H54 (cell line): ENCODE measurements around the gene YAF2.

Experiments used
- DNase-seq: peaks from one replicate; pipeline ENCODE4 v3.0.0; 2011; ENCODE audit warnings: low spot score, mixed read lengths; ENCODE audit not compliant: insufficient read length
- FAIRE-seq: peaks from 3 replicates; lab custom pipeline; 2011; peaks lifted over from hg19 to GRCh38; lab: Jason Lieb, UNC
- POLR2A ChIP-seq: IDR thresholded peaks from 2 replicates; pipeline ENCODE4 v1.6.1; 2011; ENCODE audit warnings: low read depth, mild to moderate bottlenecking, low read length

Gene YAF2

GRCh38 chr12:42167711-42168110, 70.3 kb downstream of the YAF2 start:
- no peak for TF ChIP-seq POLR2A
- FAIRE-seq (no peak), DNase-seq (no peak)

GRCh38 chr12:42166501-42166900, 71.5 kb downstream of the YAF2 start:
- DNase-seq (no peak), FAIRE-seq (no peak)
- TF ChIP-seq POLR2A: no peak

- no peak for DNase-seq
- peak; percentile 50 for FAIRE-seq
- TF ChIP-seq POLR2A: no peak
Measured at GRCh38 chr12:42163913-42164312, 74.1 kb downstream of the YAF2 start.

GRCh38 chr12:42162965-42163364, 75.1 kb downstream of the YAF2 start:
- no peak for TF ChIP-seq POLR2A
- FAIRE-seq: peak; percentile 57

GRCh38 chr12:42162193-42162592, 75.9 kb downstream of the YAF2 start:
- no peak for DNase-seq
- TF ChIP-seq POLR2A: no peak
- peak; percentile 84 for FAIRE-seq

More at GRCh38 chr12:42162965-42163364, 75.1 kb downstream of the YAF2 start:
- DNase-seq: no peak

GRCh38 chr12:42161529-42161928, 76.5 kb downstream of the YAF2 start:
- no peak for TF ChIP-seq POLR2A
- FAIRE-seq: no peak
- no peak for DNase-seq

GRCh38 chr12:42156232-42156631, 81.8 kb downstream of the YAF2 start:
- FAIRE-seq (no peak), DNase-seq (no peak)
- no peak for TF ChIP-seq POLR2A

- no peak for TF ChIP-seq POLR2A
- FAIRE-seq: no peak
- no peak for DNase-seq
Measured at GRCh38 chr12:42145552-42146215, 92.4 kb downstream of the YAF2 start.

GRCh38 chr12:42145197-42145549, 92.9 kb downstream of the YAF2 start:
- FAIRE-seq: peak; percentile 75
- TF ChIP-seq POLR2A: no peak
- DNase-seq: no peak

- DNase-seq: peak; percentile 88
- peak; percentile 86 for FAIRE-seq
- peak; percentile 65; the same call in 1 of the 2 replicates for TF ChIP-seq POLR2A
Measured at GRCh38 chr12:42144408-42145196, 93.4 kb downstream of the YAF2 start, which contains the start of gene GXYLT1. GXYLT1 (minus strand) TSS chr12:42144874; CDS start chr12:42144646, 228 bp downstream.

GRCh38 chr12:42144158-42144407, 94.0 kb downstream of the YAF2 start:
- TF ChIP-seq POLR2A: no peak
- FAIRE-seq (no peak), DNase-seq (no peak)

- DNase-seq: no peak
- no peak for TF ChIP-seq POLR2A
Measured at GRCh38 chr12:42143452-42144157, 94.4 kb downstream of the YAF2 start.

GRCh38 chr12:42141981-42142606, 96.0 kb downstream of the YAF2 start:
- TF ChIP-seq POLR2A: no peak
- FAIRE-seq (no peak), DNase-seq (no peak)

More at GRCh38 chr12:42143452-42144157, 94.4 kb downstream of the YAF2 start:
- peak; percentile 83 for FAIRE-seq

- DNase-seq: no peak
- TF ChIP-seq POLR2A: no peak
- peak; percentile 66 for FAIRE-seq
Measured at GRCh38 chr12:42140901-42141300, 97.1 kb downstream of the YAF2 start.
